Natural killer cell (primary cell): ENCODE measurements around the gene SETBP1. TPM values are rescaled to one million over a fixed set of nuclear protein-coding genes. Genes with fewer than 3 reads are reported as not detected.

Experiments used
- ATAC-seq, 3 donors: fragments of 150-1000 bp in 2 of 3; fragments of 200-7000 bp in 1 of 3; cut with Tn5 transposase; 1 replicate in 1 of 3; 2 replicates in 2 of 3; pipeline ENCODE4 v1.10.0; 2021; ENCODE audit warnings: mild to moderate bottlenecking in 2 of 3, moderate library complexity in 2 of 3
- DNase-seq, 2 donors: peaks; one replicate each; pipeline versions ENCODE4 v3.0.0 to v3.0.0-alpha.2; 2013 to 2021; ENCODE audit warnings: mixed read lengths in 1 of 2
- H3K27ac ChIP-seq: one replicate; pipeline ENCODE4 v1.5.1; 2013; ENCODE audit warnings: mild to moderate bottlenecking, low read length
- H3K27me3 ChIP-seq: one replicate; pipeline ENCODE4 v1.6.1; 2013; ENCODE audit warnings: low read length; ENCODE audit not compliant: control insufficient read depth, insufficient read depth
- H3K36me3 ChIP-seq: one replicate; pipeline ENCODE4 v1.6.1; 2013; ENCODE audit warnings: low read length; ENCODE audit not compliant: control insufficient read depth, insufficient read depth
- H3K4me1 ChIP-seq: one replicate; pipeline ENCODE4 v1.6.1; 2013; ENCODE audit warnings: low read length; ENCODE audit not compliant: control insufficient read depth, insufficient read depth
- H3K4me3 ChIP-seq: one replicate; pipeline ENCODE4 v1.5.1; 2013; ENCODE audit warnings: low read length
- H3K9me3 ChIP-seq: one replicate; pipeline ENCODE4 v1.6.1; 2013; ENCODE audit warnings: low read length; ENCODE audit not compliant: control insufficient read depth, insufficient read depth
- H3K27ac Mint-ChIP-seq, 2 donors: one replicate each; pipeline ENCODE4 v1.8.0; 2022; ENCODE audit warnings: mild to moderate bottlenecking in 2 of 2, mixed read lengths in 2 of 2, moderate library complexity in 1 of 2
- H3K27me3 Mint-ChIP-seq, 2 donors: one replicate each; pipeline ENCODE4 v1.8.0; 2022; ENCODE audit warnings: low read depth in 2 of 2, mixed read lengths in 2 of 2
- H3K36me3 Mint-ChIP-seq: one replicate; pipeline ENCODE4 v1.8.0; 2022; ENCODE audit warnings: mixed read lengths
- H3K4me1 Mint-ChIP-seq, 2 donors: one replicate each; pipeline ENCODE4 v1.8.0; 2022; ENCODE audit warnings: mixed read lengths in 2 of 2
- H3K4me3 Mint-ChIP-seq: one replicate; pipeline ENCODE4 v1.8.0; 2022; ENCODE audit warnings: mild to moderate bottlenecking, moderate library complexity, mixed read lengths
- H3K9me3 Mint-ChIP-seq, 2 donors: one replicate each; pipeline ENCODE4 v1.8.0; 2022; ENCODE audit warnings: mixed read lengths in 2 of 2
- CTCF ChIP-seq: fragments of 200-600 bp; IDR thresholded peaks from one replicate; pipeline ENCODE4 v1.8.0; 2022; ENCODE audit warnings: antibody characterized with exemption
- WGBS: methylation state at CpG from one replicate; pipeline ENCODE4 v1.1.7; 2013; ENCODE audit warnings: missing lambda C conversion rate; ENCODE audit not compliant: insufficient coverage; 5-methylcytosine and 5-hydroxymethylcytosine counted together
- intact Hi-C: fragments of 100-400 bp; cut with micrococcal nuclease; formaldehyde crosslinking; loops from one replicate; pipeline ENCODE4 v1.14.2; 2022
- total RNA-seq, 4 donors: library from RNA; stranded (reverse); fragments of 120-200 nt in 1 of 4; gene quantifications; one replicate each; pipeline versions ENCODE4 v1.2.3 to v1.2.4, GENCODE V29; 2013 to 2022

SETBP1 gene
- total RNA-seq, 3 donors from 2014 or later (not counting 1 experiment from before 2014, with no cell fraction given) = 36.0 to 46.6 (median 41.2) TPM

- no peaks in the 10 kb centered on the region for H3K9me3 Mint-ChIP-seq
- peaks cover 24 to 25% of the 10 kb centered on the region in 2 donors for H3K4me1 Mint-ChIP-seq
- H3K36me3 ChIP-seq = no peaks in the 10 kb centered on the region
- H3K27ac ChIP-seq = no peak overlapping the region
- WGBS = 58% methylated on average over 9 of the region's 9 CpGs
- H3K27me3 Mint-ChIP-seq = no peaks in the 10 kb centered on the region
- H3K4me3 Mint-ChIP-seq = no peak overlapping the region
- H3K27me3 ChIP-seq = no peaks in the 10 kb centered on the region
- H3K4me3 ChIP-seq = no peak overlapping the region
- TF ChIP-seq CTCF = no peak
- no peaks in the 10 kb centered on the region for H3K9me3 ChIP-seq
- H3K27ac Mint-ChIP-seq = peak overlapping the region in 1 of 2 donors; percentile 10
- H3K4me1 ChIP-seq = peaks cover 3% of the 10 kb centered on the region
- DNase-seq (no peak), ATAC-seq (no peak)
- intact Hi-C loops = no loop called here
- H3K36me3 Mint-ChIP-seq = peaks cover 7% of the 10 kb centered on the region
Observed at GRCh38 chr18:44709307-44710126, 28.8 kb downstream of the SETBP1 start.

GRCh38 chr18:44710931-44711330 lies 30.2 kb downstream of the SETBP1 start:
- Histone ChIP-seq H3K4me1 (peaks cover 3% of the 10 kb centered on the region), H3K36me3 (no peaks in the 10 kb centered on the region), H3K27ac (no peak overlapping the region), H3K9me3 (no peaks in the 10 kb centered on the region), H3K4me3 (no peak overlapping the region), H3K27me3 (no peaks in the 10 kb centered on the region)
- no peak overlapping the region for H3K27ac Mint-ChIP-seq
- WGBS = 97% methylated on average over 8 of the region's 8 CpGs
- peaks cover 7% of the 10 kb centered on the region for H3K36me3 Mint-ChIP-seq
- H3K4me1 Mint-ChIP-seq = peaks cover 24 to 25% of the 10 kb centered on the region in 2 donors
- intact Hi-C loops = no loop called here
- no peaks in the 10 kb centered on the region for H3K27me3 Mint-ChIP-seq
- no peaks in the 10 kb centered on the region for H3K9me3 Mint-ChIP-seq
- DNase-seq (no peak), ATAC-seq (no peak)
- no peak for TF ChIP-seq CTCF
- H3K4me3 Mint-ChIP-seq = no peak overlapping the region

- H3K27ac Mint-ChIP-seq = no peak overlapping the region
Observed at GRCh38 chr18:44712025-44712424, 31.3 kb downstream of the SETBP1 start.

More at GRCh38 chr18:44712025-44712424, 31.3 kb downstream of the SETBP1 start:
- ATAC-seq (no peak), DNase-seq (no peak)
- peaks cover 9% of the 10 kb centered on the region for H3K4me1 ChIP-seq
- 100% methylated on average over 1 of the region's 2 CpGs for WGBS
- Mint-ChIP-seq H3K4me1 (peaks cover 27 to 28% of the 10 kb centered on the region in 2 donors), H3K36me3 (peaks cover 7% of the 10 kb centered on the region), H3K4me3 (no peak overlapping the region), H3K9me3 (no peaks in the 10 kb centered on the region), H3K27me3 (no peaks in the 10 kb centered on the region)
- H3K36me3 ChIP-seq = no peaks in the 10 kb centered on the region
- H3K9me3 ChIP-seq = no peaks in the 10 kb centered on the region
- TF ChIP-seq CTCF = no peak
- intact Hi-C loops = no loop called here
- no peak overlapping the region for H3K27ac ChIP-seq
- H3K4me3 ChIP-seq = no peak overlapping the region
- no peaks in the 10 kb centered on the region for H3K27me3 ChIP-seq
